Testis (tissue), 2 donors: ENCODE measurements around the gene LRP10.

Experiments
- POLR2A ChIP-seq: fragments of 450-650 bp; IDR thresholded peaks from one replicate; pipeline ENCODE4 v1.6.1; 2017; ENCODE audit warnings: antibody characterized with exemption, mild to moderate bottlenecking, moderate library complexity
- TF ChIP-seq, protein P1 (sequence below), 3 experiments: fragments of 450-650 bp in 2 of 3; fragments of 200-600 bp in 1 of 3; sonication (generic) in 1 of 3; IDR thresholded peaks; one replicate each; pipeline ENCODE4 v1.5.1; 2016 to 2019; ENCODE audit warnings: antibody characterized with exemption in 3 of 3, mild to moderate bottlenecking in 2 of 3, moderate library complexity in 1 of 3

DNA sequence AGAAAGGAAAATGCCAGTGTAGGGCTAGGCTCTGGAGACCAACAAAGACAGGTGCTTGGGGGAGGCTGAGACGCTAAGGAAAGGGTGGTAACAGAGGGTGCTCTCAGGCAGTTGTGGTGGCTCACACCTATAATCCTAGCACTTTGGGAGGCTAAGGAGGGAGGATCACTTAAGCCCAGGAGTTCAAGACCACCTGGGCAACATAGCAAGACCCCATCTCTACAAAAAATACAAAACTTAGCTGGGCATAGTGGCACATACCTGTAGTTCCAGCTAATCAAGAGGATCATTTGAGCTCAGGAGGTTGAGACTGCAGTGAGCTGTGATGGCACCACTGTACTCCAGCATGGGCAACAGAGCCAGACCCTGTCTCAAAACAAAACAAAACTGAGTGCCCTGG, 23.9 kb downstream of the LRP10 start:
- TF ChIP-seq POLR2A, result no peak
- TF ChIP-seq, protein P1, sequence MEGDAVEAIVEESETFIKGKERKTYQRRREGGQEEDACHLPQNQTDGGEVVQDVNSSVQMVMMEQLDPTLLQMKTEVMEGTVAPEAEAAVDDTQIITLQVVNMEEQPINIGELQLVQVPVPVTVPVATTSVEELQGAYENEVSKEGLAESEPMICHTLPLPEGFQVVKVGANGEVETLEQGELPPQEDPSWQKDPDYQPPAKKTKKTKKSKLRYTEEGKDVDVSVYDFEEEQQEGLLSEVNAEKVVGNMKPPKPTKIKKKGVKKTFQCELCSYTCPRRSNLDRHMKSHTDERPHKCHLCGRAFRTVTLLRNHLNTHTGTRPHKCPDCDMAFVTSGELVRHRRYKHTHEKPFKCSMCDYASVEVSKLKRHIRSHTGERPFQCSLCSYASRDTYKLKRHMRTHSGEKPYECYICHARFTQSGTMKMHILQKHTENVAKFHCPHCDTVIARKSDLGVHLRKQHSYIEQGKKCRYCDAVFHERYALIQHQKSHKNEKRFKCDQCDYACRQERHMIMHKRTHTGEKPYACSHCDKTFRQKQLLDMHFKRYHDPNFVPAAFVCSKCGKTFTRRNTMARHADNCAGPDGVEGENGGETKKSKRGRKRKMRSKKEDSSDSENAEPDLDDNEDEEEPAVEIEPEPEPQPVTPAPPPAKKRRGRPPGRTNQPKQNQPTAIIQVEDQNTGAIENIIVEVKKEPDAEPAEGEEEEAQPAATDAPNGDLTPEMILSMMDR (IDR thresholded peaks at IDR 0.05), result no peak
